COR-L47 (cell line): Measurements from ENCODE around the gene SGCA.
A peak's percentile ranks its signal among the peaks of the same experiment; 100 is the strongest.

Source experiments
- DNase-seq: peaks from one replicate; lab custom pipeline; 2025; lab: John Stamatoyannopoulos, UW

Gene SGCA

GRCh38 chr17:50165867-50166517 lies at the start of gene SGCA:
Gene SGCA (plus strand): TSS chr17:50166005. CDS start chr17:50166041, 36 bp downstream.
- DNase-seq: no peak

GRCh38 chr17:50117202-50118051 lies 48.4 kb upstream of the SGCA start:
- no peak for DNase-seq

- no peak for DNase-seq
These were observed 47.6 kb upstream of the SGCA start for GRCh38 chr17:50118076-50118827.

- no peak for DNase-seq
These were observed 47.0 kb upstream of the SGCA start for GRCh38 chr17:50118828-50119218.

- no peak for DNase-seq
These were observed 45.1 kb upstream of the SGCA start for GRCh38 chr17:50120475-50121253.

- DNase-seq: no peak
These were observed 42.9 kb upstream of the SGCA start for GRCh38 chr17:50122945-50123344.

GRCh38 chr17:50123649-50124349 lies 42.0 kb upstream of the SGCA start:
- peak; percentile 88 for DNase-seq

GRCh38 chr17:50125420-50125997 lies 40.3 kb upstream of the SGCA start:
- DNase-seq: no peak

- no peak for DNase-seq
These were observed 38.0 kb upstream of the SGCA start for GRCh38 chr17:50127697-50128361.

- DNase-seq: no peak
These were observed 37.1 kb upstream of the SGCA start for GRCh38 chr17:50128441-50129352.

- DNase-seq: no peak
These were observed 36.5 kb upstream of the SGCA start for GRCh38 chr17:50129353-50129727.

- peak; percentile 31 for DNase-seq
These were observed 35.9 kb upstream of the SGCA start, which contains the start of gene SAMD14 for GRCh38 chr17:50129728-50130558. Gene SAMD14 (minus strand): TSS chr17:50130160. CDS start chr17:50124959, 5,201 bp downstream.

GRCh38 chr17:50130559-50131305 lies 35.1 kb upstream of the SGCA start:
- DNase-seq: no peak

- no peak for DNase-seq
These were observed 33.6 kb upstream of the SGCA start for GRCh38 chr17:50132104-50132794.

- DNase-seq: no peak
These were observed 32.6 kb upstream of the SGCA start for GRCh38 chr17:50133028-50133768.

GRCh38 chr17:50133769-50134099 lies 32.1 kb upstream of the SGCA start:
- no peak for DNase-seq
